Measurements from ENCODE around the gene PLCH2. TPM values are rescaled to one million over a fixed set of nuclear protein-coding genes. Genes with fewer than 3 reads are reported as not detected.

The PLCH2 gene
- polyA plus RNA-seq, 1 donor from 2014 or later: 5.7 TPM

- H3K9me3 ChIP-seq (ENCODE audit: low read length): no peaks in the 10 kb centered on the region
- no peak overlapping the region for H3K27ac ChIP-seq (ENCODE audit: low read length)
- H3K27me3 ChIP-seq (ENCODE audit: insufficient read depth, low read depth, low read length): no peaks in the 10 kb centered on the region
- no peak overlapping the region for H2AFZ ChIP-seq (ENCODE audit: low read depth, low read length)
- no peak overlapping the region for H3K4me2 ChIP-seq (ENCODE audit: low read length)
- H3K79me2 ChIP-seq (replicated peaks; ENCODE audit: insufficient read depth, low read length): no peaks in the 10 kb centered on the region
- no peaks in the 10 kb centered on the region for H4K20me1 ChIP-seq (ENCODE audit: insufficient read depth)
- H3K9me2 ChIP-seq (ENCODE audit: insufficient read depth, low read length): no peaks in the 10 kb centered on the region
- TF ChIP-seq EP300 (conservative IDR thresholded peaks at IDR 0.05; ENCODE audit: poor library complexity, severe bottlenecking) (no peak), MXI1 (conservative IDR thresholded peaks at IDR 0.05; ENCODE audit: poor library complexity, severe bottlenecking) (no peak), POLR2AphosphoS5 (IDR thresholded peaks at IDR 0.05) (no peak)
- no peak overlapping the region for H3K4me3 ChIP-seq (ENCODE audit: low read length)
- no peak overlapping the region for H3K9ac ChIP-seq (ENCODE audit: low read length)
- H3K36me3 ChIP-seq (ENCODE audit: insufficient read depth, low read length): no peaks in the 10 kb centered on the region
- no peaks in the 10 kb centered on the region for H3F3A ChIP-seq (ENCODE audit: insufficient read depth, low read length, poor library complexity, severe bottlenecking)
These were observed 4.5 kb upstream of the PLCH2 start for GRCh38 chr1:2471587-2472001.

DNA sequence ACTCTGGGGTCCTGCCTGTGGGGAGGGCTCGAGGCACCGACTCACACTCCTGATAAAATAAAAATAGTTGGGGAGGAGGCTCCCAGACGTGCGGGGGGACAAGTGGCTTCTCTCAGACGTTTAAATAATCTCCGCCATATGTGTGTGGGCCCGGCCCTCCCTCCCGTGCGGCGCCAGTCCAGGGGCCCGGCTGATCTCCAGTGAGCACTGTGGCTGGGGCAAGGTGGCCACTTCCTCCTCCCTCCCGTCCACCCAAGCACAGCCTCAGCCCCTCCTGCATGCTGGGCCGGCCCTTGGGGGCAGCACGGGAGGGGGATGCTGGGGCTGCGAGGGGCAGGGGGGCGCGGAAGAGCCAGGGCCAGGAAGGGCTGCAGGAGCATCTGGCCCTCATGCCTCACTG is 4.0 kb upstream of the PLCH2 start:
- H3K27ac ChIP-seq (ENCODE audit: low read length): no peak overlapping the region
- no peak overlapping the region for H3K9ac ChIP-seq (ENCODE audit: low read length)
- no peak overlapping the region for H3K4me3 ChIP-seq (ENCODE audit: low read length)
- TF ChIP-seq REST (IDR thresholded peaks at IDR 0.05; ENCODE audit: borderline replicate concordance): no peak
- no peak overlapping the region for H2AFZ ChIP-seq (ENCODE audit: low read depth, low read length)
- H4K20me1 ChIP-seq (ENCODE audit: insufficient read depth): no peaks in the 10 kb centered on the region
- H3K9me3 ChIP-seq (ENCODE audit: low read length): no peaks in the 10 kb centered on the region
- H3K4me2 ChIP-seq (ENCODE audit: low read length): no peak overlapping the region
- no peaks in the 10 kb centered on the region for H3F3A ChIP-seq (ENCODE audit: insufficient read depth, low read length, poor library complexity, severe bottlenecking)
- H3K27me3 ChIP-seq (ENCODE audit: insufficient read depth, low read depth, low read length): no peaks in the 10 kb centered on the region
- no peaks in the 10 kb centered on the region for H3K36me3 ChIP-seq (ENCODE audit: insufficient read depth, low read length)
- no peaks in the 10 kb centered on the region for H3K79me2 ChIP-seq (replicated peaks; ENCODE audit: insufficient read depth, low read length)
- H3K9me2 ChIP-seq (ENCODE audit: insufficient read depth, low read length): no peaks in the 10 kb centered on the region

DNA sequence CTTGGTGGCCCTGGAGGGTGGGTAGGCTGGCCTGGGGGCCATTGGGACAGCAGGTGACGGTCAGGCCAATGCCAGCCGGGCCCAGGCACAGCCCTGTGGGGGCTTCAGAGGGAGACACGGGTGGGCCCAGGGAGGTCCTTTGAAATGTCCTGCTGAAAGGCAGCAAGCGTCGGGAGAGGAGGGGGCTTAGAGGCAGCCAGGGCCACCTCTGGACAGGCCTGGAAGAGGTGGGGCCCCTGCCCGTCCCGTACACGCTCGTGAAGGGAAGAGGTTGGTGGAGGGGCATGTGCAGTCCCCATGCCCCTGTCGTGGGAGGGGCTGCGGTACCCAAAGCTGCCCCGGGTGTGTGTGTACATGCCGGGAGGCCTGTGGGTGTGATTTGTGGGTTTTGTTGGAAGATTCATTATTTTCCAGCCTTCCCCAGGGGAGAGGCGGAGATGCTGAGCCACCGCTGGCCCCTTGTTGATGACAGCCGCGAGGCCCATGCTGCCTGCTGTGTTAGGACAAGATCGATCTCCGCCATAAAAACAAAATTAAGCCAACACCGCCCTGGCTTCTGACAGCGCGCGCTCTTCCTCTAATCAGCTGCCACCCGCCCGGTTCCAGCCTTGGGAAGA is 3.4 kb upstream of the PLCH2 start:
- no peak overlapping the region for H3K4me2 ChIP-seq (ENCODE audit: low read length)
- no peaks in the 10 kb centered on the region for H4K20me1 ChIP-seq (ENCODE audit: insufficient read depth)
- H3K36me3 ChIP-seq (ENCODE audit: insufficient read depth, low read length): no peaks in the 10 kb centered on the region
- H2AFZ ChIP-seq (ENCODE audit: low read depth, low read length): no peak overlapping the region
- H3K9me3 ChIP-seq (ENCODE audit: low read length): no peaks in the 10 kb centered on the region
- H3K79me2 ChIP-seq (replicated peaks; ENCODE audit: insufficient read depth, low read length): no peaks in the 10 kb centered on the region
- H3K27me3 ChIP-seq (ENCODE audit: insufficient read depth, low read depth, low read length): no peaks in the 10 kb centered on the region
- no peak overlapping the region for H3K27ac ChIP-seq (ENCODE audit: low read length)
- no peak overlapping the region for H3K9ac ChIP-seq (ENCODE audit: low read length)
- no peak overlapping the region for H3K4me3 ChIP-seq (ENCODE audit: low read length)
- TF ChIP-seq MXI1 (conservative IDR thresholded peaks at IDR 0.05; ENCODE audit: poor library complexity, severe bottlenecking) (no peak), EZH2 (IDR thresholded peaks at IDR 0.05; ENCODE audit: borderline replicate concordance, insufficient read depth, low read length, poor library complexity, severe bottlenecking) (no peak), REST (IDR thresholded peaks at IDR 0.05; ENCODE audit: borderline replicate concordance) (no peak), TAF1 (IDR thresholded peaks at IDR 0.05; ENCODE audit: low read depth) (no peak), EP300 (conservative IDR thresholded peaks at IDR 0.05; ENCODE audit: poor library complexity, severe bottlenecking) (no peak), SMC3 (conservative IDR thresholded peaks at IDR 0.05; ENCODE audit: poor library complexity) (no peak), RAD21 (conservative IDR thresholded peaks at IDR 0.05) (no peak), POLR2AphosphoS5 (IDR thresholded peaks at IDR 0.05) (no peak)
- TF ChIP-seq, protein P1, sequence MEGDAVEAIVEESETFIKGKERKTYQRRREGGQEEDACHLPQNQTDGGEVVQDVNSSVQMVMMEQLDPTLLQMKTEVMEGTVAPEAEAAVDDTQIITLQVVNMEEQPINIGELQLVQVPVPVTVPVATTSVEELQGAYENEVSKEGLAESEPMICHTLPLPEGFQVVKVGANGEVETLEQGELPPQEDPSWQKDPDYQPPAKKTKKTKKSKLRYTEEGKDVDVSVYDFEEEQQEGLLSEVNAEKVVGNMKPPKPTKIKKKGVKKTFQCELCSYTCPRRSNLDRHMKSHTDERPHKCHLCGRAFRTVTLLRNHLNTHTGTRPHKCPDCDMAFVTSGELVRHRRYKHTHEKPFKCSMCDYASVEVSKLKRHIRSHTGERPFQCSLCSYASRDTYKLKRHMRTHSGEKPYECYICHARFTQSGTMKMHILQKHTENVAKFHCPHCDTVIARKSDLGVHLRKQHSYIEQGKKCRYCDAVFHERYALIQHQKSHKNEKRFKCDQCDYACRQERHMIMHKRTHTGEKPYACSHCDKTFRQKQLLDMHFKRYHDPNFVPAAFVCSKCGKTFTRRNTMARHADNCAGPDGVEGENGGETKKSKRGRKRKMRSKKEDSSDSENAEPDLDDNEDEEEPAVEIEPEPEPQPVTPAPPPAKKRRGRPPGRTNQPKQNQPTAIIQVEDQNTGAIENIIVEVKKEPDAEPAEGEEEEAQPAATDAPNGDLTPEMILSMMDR (IDR thresholded peaks at IDR 0.05; ENCODE audit: poor library complexity, severe bottlenecking): no peak
- no peaks in the 10 kb centered on the region for H3K9me2 ChIP-seq (ENCODE audit: insufficient read depth, low read length)
- no peaks in the 10 kb centered on the region for H3F3A ChIP-seq (ENCODE audit: insufficient read depth, low read length, poor library complexity, severe bottlenecking)
